ENCODE results near the gene SYNC. TPM values are rescaled to one million over a fixed set of nuclear protein-coding genes. Genes with fewer than 3 reads are reported as not detected.

SYNC gene
- total RNA-seq, 5 donors from 2014 or later (not counting 1 experiment from before 2014, with no cell fraction given): 0.07 TPM; not detected in 4

- H3K4me1 ChIP-seq (ENCODE audit: control insufficient read depth in 1 of 2, extremely low read depth in 1 of 2, insufficient read depth in 2 of 2, low read length in 2 of 2): peaks cover 0 to 11% of the 10 kb centered on the region in 2 experiments
Observed at GRCh38 chr1:32744071-32744425, 41.5 kb upstream of the SYNC start.

GRCh38 chr1:32743380-32744070 lies 41.0 kb upstream of the SYNC start:
- H3K4me1 ChIP-seq (ENCODE audit: control insufficient read depth in 1 of 2, extremely low read depth in 1 of 2, insufficient read depth in 2 of 2, low read length in 2 of 2): peaks cover 0 to 11% of the 10 kb centered on the region in 2 experiments
- Mint-ChIP-seq H3K27me3 (peaks cover 6 to 30% of the 10 kb centered on the region in 2 donors), H3K27ac (no peak overlapping the region), H3K4me1 (no peaks in the 10 kb centered on the region), H3K36me3 (no peaks in the 10 kb centered on the region), H3K9me3 (no peaks in the 10 kb centered on the region), H3K4me3 (peak overlapping the region in 1 of 3 donors; percentile 70)
- H3K36me3 ChIP-seq (ENCODE audit: control insufficient read depth in 2 of 2, extremely low read depth in 1 of 2, insufficient read depth in 1 of 2, low read length in 1 of 2): no peaks in the 10 kb centered on the region
- H3K4me3 ChIP-seq (ENCODE audit: control insufficient read depth in 1 of 2, extremely low read depth in 1 of 2, low read length in 1 of 2): no peak overlapping the region
- CTCF ChIA-PET: no interaction called here
- no peak for ATAC-seq (replicated peaks in 1 of 4)
- H3K9me3 ChIP-seq: no peaks in the 10 kb centered on the region
- POLR2A ChIA-PET: no interaction called here
- no peak overlapping the region for H3K27ac ChIP-seq (ENCODE audit: low read length)
- H3K27me3 ChIP-seq (replicated peaks in 1 of 2; ENCODE audit: control insufficient read depth in 2 of 2, extremely low read depth in 1 of 2, insufficient read depth in 2 of 2, low read length in 1 of 2): peaks cover 0 to 45% of the 10 kb centered on the region in 2 experiments
- no peak for DNase-seq
- WGBS (ENCODE audit: insufficient coverage): 100% methylated on average over 2 of the region's 6 CpGs

More at GRCh38 chr1:32744071-32744425, 41.5 kb upstream of the SYNC start:
- no peak for ATAC-seq (replicated peaks in 1 of 4)
- no peak overlapping the region for H3K27ac Mint-ChIP-seq
- H3K36me3 Mint-ChIP-seq: no peaks in the 10 kb centered on the region
- no peaks in the 10 kb centered on the region for H3K9me3 Mint-ChIP-seq
- DNase-seq: no peak
- Histone ChIP-seq H3K9me3 (no peaks in the 10 kb centered on the region), H3K36me3 (ENCODE audit: control insufficient read depth in 2 of 2, extremely low read depth in 1 of 2, insufficient read depth in 1 of 2, low read length in 1 of 2) (no peaks in the 10 kb centered on the region), H3K27ac (ENCODE audit: low read length) (no peak overlapping the region), H3K27me3 (replicated peaks in 1 of 2; ENCODE audit: control insufficient read depth in 2 of 2, extremely low read depth in 1 of 2, insufficient read depth in 2 of 2, low read length in 1 of 2) (peaks cover 0 to 46% of the 10 kb centered on the region in 2 experiments), H3K4me3 (ENCODE audit: control insufficient read depth in 1 of 2, extremely low read depth in 1 of 2, low read length in 1 of 2) (no peak overlapping the region)
- H3K4me1 Mint-ChIP-seq: no peaks in the 10 kb centered on the region
- H3K27me3 Mint-ChIP-seq: peaks cover 6 to 30% of the 10 kb centered on the region in 2 donors
- H3K4me3 Mint-ChIP-seq: no peak overlapping the region
- ChIA-PET POLR2A (no interaction called here), CTCF (no interaction called here)

GRCh38 chr1:32742956-32743355 lies 40.4 kb upstream of the SYNC start:
- Mint-ChIP-seq H3K9me3 (no peaks in the 10 kb centered on the region), H3K27ac (no peak overlapping the region), H3K4me3 (peak overlapping the region; percentile 52 to 70 (median 66)), H3K4me1 (no peaks in the 10 kb centered on the region), H3K36me3 (no peaks in the 10 kb centered on the region), H3K27me3 (peaks cover 6 to 30% of the 10 kb centered on the region in 2 donors)
- POLR2A ChIA-PET: no interaction called here
- ATAC-seq (replicated peaks in 1 of 4) (no peak), DNase-seq (no peak)
- CTCF ChIA-PET: no interaction called here
- no peaks in the 10 kb centered on the region for H3K9me3 ChIP-seq
- no peaks in the 10 kb centered on the region for H3K36me3 ChIP-seq (ENCODE audit: control insufficient read depth in 2 of 2, extremely low read depth in 1 of 2, insufficient read depth in 1 of 2, low read length in 1 of 2)
- peaks cover 0 to 42% of the 10 kb centered on the region in 2 experiments for H3K27me3 ChIP-seq (replicated peaks in 1 of 2; ENCODE audit: control insufficient read depth in 2 of 2, extremely low read depth in 1 of 2, insufficient read depth in 2 of 2, low read length in 1 of 2)
- 100% methylated on average over 2 of the region's 4 CpGs for WGBS (ENCODE audit: insufficient coverage)
- no peak overlapping the region for H3K4me3 ChIP-seq (ENCODE audit: control insufficient read depth in 1 of 2, extremely low read depth in 1 of 2, low read length in 1 of 2)
- peaks cover 0 to 11% of the 10 kb centered on the region in 2 experiments for H3K4me1 ChIP-seq (ENCODE audit: control insufficient read depth in 1 of 2, extremely low read depth in 1 of 2, insufficient read depth in 2 of 2, low read length in 2 of 2)
- no peak overlapping the region for H3K27ac ChIP-seq (ENCODE audit: low read length)

- Histone ChIP-seq H3K4me3 (ENCODE audit: control insufficient read depth in 1 of 2, extremely low read depth in 1 of 2, low read length in 1 of 2) (peak overlapping the region in 1 of 2 donors; percentile 36), H3K27ac (ENCODE audit: low read length) (no peak overlapping the region), H3K9me3 (no peaks in the 10 kb centered on the region), H3K36me3 (ENCODE audit: control insufficient read depth in 2 of 2, extremely low read depth in 1 of 2, insufficient read depth in 1 of 2, low read length in 1 of 2) (no peaks in the 10 kb centered on the region), H3K27me3 (replicated peaks in 1 of 2; ENCODE audit: control insufficient read depth in 2 of 2, extremely low read depth in 1 of 2, insufficient read depth in 2 of 2, low read length in 1 of 2) (peaks cover 0 to 40% of the 10 kb centered on the region in 2 experiments), H3K4me1 (ENCODE audit: control insufficient read depth in 1 of 2, extremely low read depth in 1 of 2, insufficient read depth in 2 of 2, low read length in 2 of 2) (peaks cover 0 to 11% of the 10 kb centered on the region in 2 experiments)
- POLR2A ChIA-PET: no interaction called here
- no peaks in the 10 kb centered on the region for H3K4me1 Mint-ChIP-seq
- H3K27me3 Mint-ChIP-seq: peaks cover 6 to 30% of the 10 kb centered on the region in 2 donors
- H3K4me3 Mint-ChIP-seq: peak overlapping the region; percentile 52 to 70 (median 66)
- CTCF ChIA-PET: no interaction called here
- peak overlapping the region in 1 of 2 donors; percentile 15 for H3K27ac Mint-ChIP-seq
- 17% methylated on average over 17 of the region's 28 CpGs for WGBS (ENCODE audit: insufficient coverage)
- ATAC-seq (replicated peaks in 1 of 4): peak in 2 of 4 experiments; percentile 16 to 19
- DNase-seq: no peak
- no peaks in the 10 kb centered on the region for H3K9me3 Mint-ChIP-seq
- no peaks in the 10 kb centered on the region for H3K36me3 Mint-ChIP-seq
Observed at GRCh38 chr1:32742199-32742947, 39.8 kb upstream of the SYNC start.

- Mint-ChIP-seq H3K27ac (no peak overlapping the region), H3K9me3 (no peaks in the 10 kb centered on the region), H3K36me3 (no peaks in the 10 kb centered on the region), H3K4me1 (no peaks in the 10 kb centered on the region), H3K27me3 (peaks cover 6 to 32% of the 10 kb centered on the region in 2 donors), H3K4me3 (peak overlapping the region; percentile 69 to 77 (median 74))
- Histone ChIP-seq H3K36me3 (ENCODE audit: control insufficient read depth in 2 of 2, extremely low read depth in 1 of 2, insufficient read depth in 1 of 2, low read length in 1 of 2) (no peaks in the 10 kb centered on the region), H3K4me3 (ENCODE audit: control insufficient read depth in 1 of 2, extremely low read depth in 1 of 2, low read length in 1 of 2) (peak overlapping the region in 1 of 2 donors; percentile 36), H3K27me3 (replicated peaks in 1 of 2; ENCODE audit: control insufficient read depth in 2 of 2, extremely low read depth in 1 of 2, insufficient read depth in 2 of 2, low read length in 1 of 2) (peaks cover 0 to 39% of the 10 kb centered on the region in 2 experiments), H3K27ac (ENCODE audit: low read length) (no peak overlapping the region), H3K4me1 (ENCODE audit: control insufficient read depth in 1 of 2, extremely low read depth in 1 of 2, insufficient read depth in 2 of 2, low read length in 2 of 2) (peaks cover 0 to 11% of the 10 kb centered on the region in 2 experiments), H3K9me3 (no peaks in the 10 kb centered on the region)
- DNase-seq (no peak), ATAC-seq (replicated peaks in 1 of 4) (peak; percentile 34 to 53 (median 44))
- POLR2A ChIA-PET: no interaction called here
- WGBS (ENCODE audit: insufficient coverage): 1% methylated on average over 101 of the region's 103 CpGs
- CTCF ChIA-PET: no interaction called here
Observed at GRCh38 chr1:32741413-32742198, 39.0 kb upstream of the SYNC start.

- H3K27me3 Mint-ChIP-seq: peaks cover 6 to 32% of the 10 kb centered on the region in 2 donors
- H3K36me3 Mint-ChIP-seq: no peaks in the 10 kb centered on the region
- ChIA-PET POLR2A (no interaction called here), CTCF (no interaction called here)
- no peaks in the 10 kb centered on the region for H3K9me3 Mint-ChIP-seq
- peak overlapping the region; percentile 69 to 77 (median 74) for H3K4me3 Mint-ChIP-seq
- H3K36me3 ChIP-seq (ENCODE audit: control insufficient read depth in 2 of 2, extremely low read depth in 1 of 2, insufficient read depth in 1 of 2, low read length in 1 of 2): no peaks in the 10 kb centered on the region
- no peak overlapping the region for H3K27ac ChIP-seq (ENCODE audit: low read length)
- no peaks in the 10 kb centered on the region for H3K4me1 Mint-ChIP-seq
- H3K27me3 ChIP-seq (replicated peaks in 1 of 2; ENCODE audit: control insufficient read depth in 2 of 2, extremely low read depth in 1 of 2, insufficient read depth in 2 of 2, low read length in 1 of 2): peaks cover 0 to 39% of the 10 kb centered on the region in 2 experiments
- WGBS (ENCODE audit: insufficient coverage): 63% methylated on average over 7 of the region's 10 CpGs
- H3K4me1 ChIP-seq (ENCODE audit: control insufficient read depth in 1 of 2, extremely low read depth in 1 of 2, insufficient read depth in 2 of 2, low read length in 2 of 2): peaks cover 0 to 11% of the 10 kb centered on the region in 2 experiments
- DNase-seq: no peak
- peak overlapping the region in 1 of 2 donors; percentile 35 for H3K4me3 ChIP-seq (ENCODE audit: control insufficient read depth in 1 of 2, extremely low read depth in 1 of 2, low read length in 1 of 2)
- H3K27ac Mint-ChIP-seq: no peak overlapping the region
- H3K9me3 ChIP-seq: no peaks in the 10 kb centered on the region
- peak in 1 of 4 experiments; percentile 12 for ATAC-seq (replicated peaks in 1 of 4)
Observed at GRCh38 chr1:32741059-32741412, 38.5 kb upstream of the SYNC start.
